HepG2 (cell line): ENCODE results near the gene ITPRIPL1. TPM values are rescaled to one million over a fixed set of nuclear protein-coding genes. Genes with fewer than 3 reads are reported as not detected.

Experiments
- CHD2 ChIP-seq: IDR thresholded peaks from 2 replicates; pipeline ENCODE4 v1.6.1; 2011; ENCODE audit warnings: low read depth, low read length, improper control_type of control experiment
- GATA4 ChIP-seq: sonication (generic); IDR thresholded peaks from 2 replicates; pipeline ENCODE4 v1.6.1; 2016; ENCODE audit warnings: antibody characterized with exemption, low read depth, borderline replicate concordance
- GATAD1 ChIP-seq: IDR thresholded peaks from 2 replicates; pipeline ENCODE4 v1.6.1; 2016; ENCODE audit warnings: missing genetic modification reagents, missing compliant biosample characterization
- MAFG ChIP-seq: sonication (generic); formaldehyde crosslinking; IDR thresholded peaks from 2 replicates; pipeline ENCODE4 v1.5.1; 2020; ENCODE audit warnings: mild to moderate bottlenecking, missing genetic modification reagents
- MED13 ChIP-seq: sonication (generic); formaldehyde crosslinking; IDR thresholded peaks from 2 replicates; pipeline ENCODE4 v1.5.0; 2020; ENCODE audit warnings: missing genetic modification reagents
- NAIF1 ChIP-seq: sonication (generic); formaldehyde crosslinking; IDR thresholded peaks from 2 replicates; pipeline ENCODE4 v1.5.0; 2020; ENCODE audit warnings: mild to moderate bottlenecking, missing genetic modification reagents, borderline replicate concordance
- NCOR1 ChIP-seq: fragments of 200-600 bp; sonication (generic); IDR thresholded peaks from 2 replicates; pipeline ENCODE4 v1.7.0; 2017; ENCODE audit warnings: antibody characterized with exemption, low read length, borderline replicate concordance
- NFE2 ChIP-seq: sonication (generic); formaldehyde crosslinking; IDR thresholded peaks from 2 replicates; pipeline ENCODE4 v1.4.0; 2020; ENCODE audit warnings: missing genetic modification reagents
- NFIC ChIP-seq: IDR thresholded peaks from 2 replicates; pipeline ENCODE4 v1.6.1; 2012; ENCODE audit warnings: mild to moderate bottlenecking, low read length, inconsistent platforms
- RCOR2 ChIP-seq: IDR thresholded peaks from 2 replicates; pipeline ENCODE4 v1.6.1; 2016; ENCODE audit warnings: missing biosample characterization, missing genetic modification reagents
- REPIN1 ChIP-seq: sonication (generic); formaldehyde crosslinking; IDR thresholded peaks from 2 replicates; pipeline ENCODE4 v1.8.0; 2022; ENCODE audit warnings: missing genetic modification reagents, low read depth, mild to moderate bottlenecking, borderline replicate concordance
- RNF2 ChIP-seq: fragments of 450-650 bp; conservative IDR thresholded peaks from 2 replicates; pipeline ENCODE4 v1.6.1; 2016; ENCODE audit warnings: low read depth
- SATB2 ChIP-seq: sonication (generic); formaldehyde crosslinking; IDR thresholded peaks from 2 replicates; pipeline ENCODE4 v1.5.0; 2020; ENCODE audit warnings: missing genetic modification reagents
- STAT5B ChIP-seq: sonication (generic); formaldehyde crosslinking; IDR thresholded peaks from 2 replicates; pipeline ENCODE4 v1.4.0; 2020; ENCODE audit warnings: missing genetic modification reagents
- TMF1 ChIP-seq: sonication (generic); formaldehyde crosslinking; IDR thresholded peaks from 2 replicates; pipeline ENCODE4 v1.8.1; 2022; ENCODE audit warnings: low read depth, missing genetic modification reagents
- YEATS2 ChIP-seq: sonication (generic); formaldehyde crosslinking; IDR thresholded peaks from 2 replicates; pipeline ENCODE4 v1.4.0; 2020; ENCODE audit warnings: missing genetic modification reagents, borderline replicate concordance
- ZBTB7A ChIP-seq: sonication (generic); formaldehyde crosslinking; IDR thresholded peaks from 2 replicates; pipeline ENCODE4 v1.8.0; 2022; ENCODE audit warnings: mild to moderate bottlenecking, missing genetic modification reagents
- ZFP37 ChIP-seq: sonication (generic); formaldehyde crosslinking; IDR thresholded peaks from 2 replicates; pipeline ENCODE4 v1.4.0; 2020; ENCODE audit warnings: missing genetic modification reagents, borderline replicate concordance
- ZNF180 ChIP-seq: sonication (generic); formaldehyde crosslinking; IDR thresholded peaks from 2 replicates; pipeline ENCODE4 v1.4.0; 2020; ENCODE audit warnings: low read depth, missing genetic modification reagents, borderline replicate concordance
- ZNF234 ChIP-seq: sonication (generic); formaldehyde crosslinking; conservative IDR thresholded peaks from 2 replicates; pipeline ENCODE4 v1.5.1; 2020; ENCODE audit warnings: mild to moderate bottlenecking, missing genetic modification reagents
- ZNF260 ChIP-seq: sonication (generic); formaldehyde crosslinking; IDR thresholded peaks from 2 replicates; pipeline ENCODE4 v1.4.0; 2020; ENCODE audit warnings: missing genetic modification reagents, low read depth, mild to moderate bottlenecking, borderline replicate concordance
- ZNF30 ChIP-seq: sonication (generic); formaldehyde crosslinking; IDR thresholded peaks from 2 replicates; pipeline ENCODE4 v1.5.0; 2020; ENCODE audit warnings: mild to moderate bottlenecking, missing genetic modification reagents
- ZNF337 ChIP-seq: sonication (generic); formaldehyde crosslinking; IDR thresholded peaks from 2 replicates; pipeline ENCODE4 v1.5.1; 2020; ENCODE audit warnings: missing genetic modification reagents, low read depth, mild to moderate bottlenecking, borderline replicate concordance
- ZNF550 ChIP-seq: sonication (generic); formaldehyde crosslinking; IDR thresholded peaks from 2 replicates; pipeline ENCODE4 v1.4.0; 2020; ENCODE audit warnings: mild to moderate bottlenecking, missing genetic modification reagents, borderline replicate concordance
- ZNF607 ChIP-seq: sonication (generic); formaldehyde crosslinking; IDR thresholded peaks from 2 replicates; pipeline ENCODE4 v1.5.1; 2020; ENCODE audit warnings: missing genetic modification reagents, mild to moderate bottlenecking, borderline replicate concordance
- polyA plus RNA-seq, 8 experiments: library from polyadenylated mRNA; depleted of rRNA in 3 of 8; stranded (reverse) in 7 of 8; unstranded in 1 of 8; fragments of >200 nt; fragmentation: Illumina TruSeq in 4 of 8; extraction: Trizol in 4 of 8; gene quantifications; 2 replicates each; pipeline versions ENCODE4 v1.2.1 to v1.2.3, GENCODE V29; 2011 to 2016; ENCODE audit warnings: low read depth in 4 of 8, missing spikeins in 1 of 8, mixed read lengths in 1 of 8; ENCODE audit not compliant: insufficient read depth in 1 of 8
- total RNA-seq, 5 experiments: library from RNA; depleted of rRNA; stranded (reverse); fragments of >200 nt; fragmentation: Illumina TruSeq; extraction: Trizol; gene quantifications; 2 replicates each; pipeline ENCODE4 v1.2.3, GENCODE V29; 2016; ENCODE audit warnings: low read depth in 1 of 5
- TF ChIP-seq, protein P1 (sequence below): sonication (generic); formaldehyde crosslinking; IDR thresholded peaks from 2 replicates; pipeline ENCODE4 v1.4.0; 2020; ENCODE audit warnings: missing genetic modification reagents
- TF ChIP-seq, protein P2 (sequence below): sonication (generic); formaldehyde crosslinking; IDR thresholded peaks from 2 replicates; pipeline ENCODE4 v1.5.1; 2020; ENCODE audit warnings: missing genetic modification reagents, mild to moderate bottlenecking, borderline replicate concordance
- TF ChIP-seq, protein P3 (sequence below): sonication (generic); formaldehyde crosslinking; IDR thresholded peaks from 2 replicates; pipeline ENCODE4 v1.4.0; 2020; ENCODE audit warnings: mild to moderate bottlenecking, missing genetic modification reagents

Gene ITPRIPL1
- total and polyA plus RNA-seq, 2 of the 13 experiments (the other 11 are each of a cell fraction or from before 2014, with no cell fraction given), result 4.3 to 11.7 TPM

DNA sequence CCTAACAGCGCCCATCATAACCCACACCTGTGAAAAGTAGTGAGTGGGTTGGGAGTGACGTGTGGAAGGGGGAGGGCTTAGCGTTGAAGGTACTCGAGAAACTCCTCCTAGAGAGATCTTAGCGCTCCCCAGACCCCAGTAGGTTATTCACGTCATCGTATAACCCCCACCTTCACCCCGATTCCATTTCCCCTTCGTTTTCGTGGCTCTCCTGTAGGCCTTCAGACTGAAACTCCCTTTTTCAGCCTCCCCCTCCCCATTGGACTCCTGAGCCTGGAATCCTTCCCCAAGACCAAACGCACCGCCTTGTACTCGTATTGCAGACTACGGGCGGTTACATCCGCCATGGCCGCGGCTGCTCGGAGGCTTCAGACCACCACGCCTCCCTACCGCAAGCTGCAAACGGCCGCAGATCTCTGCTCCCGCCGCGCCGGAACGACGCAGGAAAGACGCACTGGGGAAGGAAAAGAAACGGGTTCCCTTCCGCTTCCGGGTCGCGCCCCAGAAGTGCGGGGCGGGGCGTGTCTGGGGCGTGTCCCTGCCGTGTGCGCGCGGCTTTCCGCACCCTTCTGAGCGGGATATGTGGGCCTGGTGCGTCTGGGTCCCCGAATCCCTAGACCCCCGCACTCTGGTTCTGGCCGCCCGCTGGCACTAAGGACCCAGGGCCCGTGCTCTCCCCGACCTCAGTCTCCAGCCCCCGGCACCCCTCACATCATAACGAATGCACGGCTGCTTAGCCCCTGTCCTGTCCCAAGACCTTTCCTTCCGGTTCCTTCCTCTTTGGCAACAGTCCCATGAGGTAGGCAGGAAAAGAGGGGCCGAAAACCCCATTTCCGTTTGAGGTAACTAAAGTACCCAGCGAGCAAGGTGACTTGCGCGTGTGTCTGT lies 19.8 kb upstream of the ITPRIPL1 start, which contains the start of gene SNRNP200 (continued):
- TF ChIP-seq, protein P1, sequence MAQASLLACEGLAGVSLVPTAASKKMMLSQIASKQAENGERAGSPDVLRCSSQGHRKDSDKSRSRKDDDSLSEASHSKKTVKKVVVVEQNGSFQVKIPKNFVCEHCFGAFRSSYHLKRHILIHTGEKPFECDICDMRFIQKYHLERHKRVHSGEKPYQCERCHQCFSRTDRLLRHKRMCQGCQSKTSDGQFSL (CRISPR knock-in tag), result peak; percentile 87; the same call in 1 of the 2 replicates
- TF ChIP-seq GATA4 (peak; percentile 87), ZNF337 (CRISPR knock-in tag) (peak; percentile 94; the same call in 1 of the 2 replicates), NCOR1 (peak; percentile 81; the same call in 1 of the 2 replicates), NFE2 (CRISPR knock-in tag) (no peak), YEATS2 (CRISPR knock-in tag) (peak; percentile 99), ZFP37 (CRISPR knock-in tag) (peak; percentile 92), MAFG (CRISPR knock-in tag) (no peak), TMF1 (no peak), RNF2 (peak; percentile 53; the same call in 1 of the 2 replicates), REPIN1 (peak; percentile 57; the same call in 1 of the 2 replicates), RCOR2 (no peak), STAT5B (CRISPR knock-in tag) (no peak), GATAD1 (CRISPR knock-in tag) (peak; percentile 99), ZNF550 (CRISPR knock-in tag) (peak; percentile 97; the same call in 1 of the 2 replicates), NAIF1 (peak; percentile 49; the same call in 1 of the 2 replicates), SATB2 (peak; percentile 91), MED13 (CRISPR knock-in tag) (peak; percentile 91), CHD2 (peak; percentile 64; the same call in 1 of the 2 replicates), ZBTB7A (CRISPR knock-in tag) (no peak; the same call in 1 of the 2 replicates), ZNF607 (peak; percentile 35), ZNF30 (CRISPR knock-in tag) (peak; percentile 79; the same call in 1 of the 2 replicates), ZNF180 (0 out of 2 replicates have a peak, but pooled peaks have one; percentile 58), ZNF234 (CRISPR knock-in tag) (no peak; the same call in 1 of the 2 replicates), NFIC (0 out of 2 replicates have a peak, but pooled peaks have one; percentile 63), ZNF260 (no peak)
- TF ChIP-seq, protein P2, sequence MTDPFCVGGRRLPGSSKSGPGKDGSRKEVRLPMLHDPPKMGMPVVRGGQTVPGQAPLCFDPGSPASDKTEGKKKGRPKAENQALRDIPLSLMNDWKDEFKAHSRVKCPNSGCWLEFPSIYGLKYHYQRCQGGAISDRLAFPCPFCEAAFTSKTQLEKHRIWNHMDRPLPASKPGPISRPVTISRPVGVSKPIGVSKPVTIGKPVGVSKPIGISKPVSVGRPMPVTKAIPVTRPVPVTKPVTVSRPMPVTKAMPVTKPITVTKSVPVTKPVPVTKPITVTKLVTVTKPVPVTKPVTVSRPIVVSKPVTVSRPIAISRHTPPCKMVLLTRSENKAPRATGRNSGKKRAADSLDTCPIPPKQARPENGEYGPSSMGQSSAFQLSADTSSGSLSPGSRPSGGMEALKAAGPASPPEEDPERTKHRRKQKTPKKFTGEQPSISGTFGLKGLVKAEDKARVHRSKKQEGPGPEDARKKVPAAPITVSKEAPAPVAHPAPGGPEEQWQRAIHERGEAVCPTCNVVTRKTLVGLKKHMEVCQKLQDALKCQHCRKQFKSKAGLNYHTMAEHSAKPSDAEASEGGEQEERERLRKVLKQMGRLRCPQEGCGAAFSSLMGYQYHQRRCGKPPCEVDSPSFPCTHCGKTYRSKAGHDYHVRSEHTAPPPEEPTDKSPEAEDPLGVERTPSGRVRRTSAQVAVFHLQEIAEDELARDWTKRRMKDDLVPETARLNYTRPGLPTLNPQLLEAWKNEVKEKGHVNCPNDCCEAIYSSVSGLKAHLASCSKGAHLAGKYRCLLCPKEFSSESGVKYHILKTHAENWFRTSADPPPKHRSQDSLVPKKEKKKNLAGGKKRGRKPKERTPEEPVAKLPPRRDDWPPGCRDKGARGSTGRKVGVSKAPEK (CRISPR knock-in tag), result peak; percentile 98
- TF ChIP-seq, protein P3, sequence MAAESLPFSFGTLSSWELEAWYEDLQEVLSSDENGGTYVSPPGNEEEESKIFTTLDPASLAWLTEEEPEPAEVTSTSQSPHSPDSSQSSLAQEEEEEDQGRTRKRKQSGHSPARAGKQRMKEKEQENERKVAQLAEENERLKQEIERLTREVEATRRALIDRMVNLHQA (CRISPR knock-in tag), result no peak
